ENCODE results near the gene ADCK1.

DNA sequence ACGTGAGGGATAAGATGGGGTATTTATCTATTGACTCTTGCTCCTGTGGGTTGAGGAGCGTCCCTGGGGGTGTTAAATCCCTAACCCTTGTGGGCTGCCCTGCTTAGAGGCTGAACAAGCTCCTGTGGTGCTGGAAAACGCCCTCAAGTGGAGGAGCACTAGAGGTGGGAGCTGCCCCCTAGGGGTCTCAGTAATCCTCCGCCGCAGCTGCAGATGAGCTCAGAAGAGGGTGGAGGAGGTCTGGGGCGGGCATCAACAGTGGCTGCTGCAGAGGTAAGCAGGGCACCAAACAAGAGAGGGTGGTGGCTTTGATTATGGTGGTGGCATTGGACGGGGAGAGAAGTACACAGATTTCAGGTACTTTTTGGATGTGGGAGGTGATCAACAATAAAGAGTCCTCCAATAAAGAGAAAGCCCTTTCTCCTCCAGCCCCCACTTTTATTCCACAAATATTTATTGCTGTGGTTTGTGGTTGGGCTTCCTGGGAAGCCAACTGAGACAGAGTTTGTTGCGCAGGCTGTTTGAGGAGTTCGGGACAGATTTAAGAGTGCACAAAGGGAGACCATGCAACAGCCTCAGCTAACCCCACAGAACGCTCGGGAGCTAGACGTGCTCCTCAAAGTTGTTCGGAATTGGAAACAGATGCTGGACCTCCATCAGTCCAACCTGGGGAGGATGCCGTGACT, 179.9 kb downstream of the ADCK1 start:
- no peak for TF ChIP-seq CTCF (IDR thresholded peaks at IDR 0.05)
- TF ChIP-seq POLR2A (IDR thresholded peaks at IDR 0.05) = no peak
- TF ChIP-seq EP300 (IDR thresholded peaks at IDR 0.05) = no peak
- no peak for TF ChIP-seq POLR2AphosphoS5 (IDR thresholded peaks at IDR 0.05)

Measured in suprapubic skin (tissue), 4 donors.